Peyer's patch (tissue), 4 donors: ENCODE data around the gene ACO2.

Experiments used
- CTCF ChIP-seq, 6 experiments: fragments of 450-650 bp in 4 of 6; fragments of 200-600 bp in 2 of 6; sonication (generic) in 1 of 6; IDR thresholded peaks; one replicate each; pipeline ENCODE4 v1.5.1; 2017 to 2019; ENCODE audit warnings: antibody characterized with exemption in 6 of 6, mild to moderate bottlenecking in 3 of 6, moderate library complexity in 1 of 6
- POLR2A ChIP-seq, 2 donors: fragments of 450-650 bp; IDR thresholded peaks; one replicate each; pipeline ENCODE4 v1.5.1; 2017; ENCODE audit warnings: antibody characterized with exemption in 2 of 2, mild to moderate bottlenecking in 2 of 2, moderate library complexity in 2 of 2

DNA sequence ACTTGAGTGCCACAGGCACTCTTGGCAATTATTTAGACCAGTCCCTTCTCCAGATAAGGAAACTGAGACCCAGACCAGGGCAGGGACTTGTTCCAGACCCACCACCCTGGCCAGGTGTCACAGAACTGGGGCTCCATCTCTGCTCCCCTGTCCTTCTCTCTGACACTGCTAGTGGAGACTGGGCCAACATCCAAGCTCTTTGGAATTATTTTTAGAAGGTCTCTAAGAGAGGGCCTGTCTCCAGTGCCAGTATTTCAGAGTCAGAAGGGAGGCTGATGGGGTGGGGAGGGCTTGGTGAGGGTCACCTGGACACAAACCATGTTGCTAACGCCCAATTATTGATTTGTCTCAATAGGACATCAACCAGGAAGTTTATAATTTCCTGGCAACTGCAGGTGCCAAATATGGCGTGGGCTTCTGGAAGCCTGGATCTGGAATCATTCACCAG is 42.6 kb downstream of the ACO2 start:
- no peak for TF ChIP-seq POLR2A (IDR thresholded peaks at IDR 0.05)
- no peak for TF ChIP-seq CTCF (IDR thresholded peaks at IDR 0.05)
